Islet precursor cell (in vitro differentiated cells): ENCODE measurements around the gene PTPRG.
A peak's percentile ranks its signal among the peaks of the same experiment; 100 is the strongest.

Experiments used
- DNase-seq: peaks from one replicate; pipeline ENCODE4 v3.0.0-alpha.2; 2018

PTPRG gene

DNA sequence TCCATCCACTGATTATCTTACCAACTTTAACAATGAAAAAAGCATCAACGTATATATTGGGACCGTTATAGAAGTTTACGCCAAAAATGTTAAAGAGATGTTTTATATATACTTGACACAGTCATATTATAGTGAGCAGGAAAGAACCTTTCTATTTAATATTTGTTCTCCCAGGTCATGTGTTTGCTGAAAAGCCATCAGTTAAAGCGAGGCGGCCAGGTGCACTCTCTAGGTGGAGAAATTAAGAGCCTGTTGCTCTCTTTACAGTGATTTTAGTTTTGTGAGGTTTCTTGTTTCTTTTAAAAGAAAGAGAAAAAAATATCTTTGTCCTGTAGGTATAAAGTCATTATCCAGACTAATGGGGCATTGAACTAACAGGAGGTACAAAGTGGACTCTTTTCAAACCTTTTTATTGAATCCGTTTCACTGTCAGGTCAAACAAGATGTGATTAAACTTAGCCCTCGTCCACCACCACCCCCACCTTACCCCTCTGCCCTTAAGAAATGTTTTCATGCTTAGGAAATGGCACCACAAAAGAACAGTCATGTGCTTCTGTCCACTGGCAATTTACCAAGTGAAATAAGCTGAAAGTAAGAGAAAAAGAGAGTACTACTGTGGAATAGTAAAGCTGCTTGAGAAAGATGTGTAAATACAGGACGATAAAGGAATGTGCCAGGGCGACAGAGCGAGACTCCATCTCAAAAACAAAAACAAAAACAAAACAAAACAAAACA lies 279.9 kb downstream of the PTPRG start:
- DNase-seq = no peak

DNA sequence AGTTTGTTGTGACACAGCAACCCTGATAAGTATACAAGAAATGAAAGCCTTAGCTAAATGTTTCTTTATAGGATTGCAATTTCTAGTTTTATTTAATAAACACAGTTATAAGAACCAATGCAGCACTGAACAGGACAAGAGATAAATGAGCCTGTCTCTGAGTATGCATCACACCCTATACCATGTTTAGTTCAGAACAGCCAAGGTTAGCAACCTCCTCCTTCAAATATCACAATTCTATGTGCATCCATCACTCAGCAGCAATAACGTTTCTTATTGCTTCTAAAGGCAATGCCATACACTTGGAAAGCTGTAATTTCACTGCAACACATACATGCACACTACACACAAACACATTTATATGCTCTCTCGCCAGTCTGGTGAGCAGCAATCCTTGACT lies 280.6 kb downstream of the PTPRG start:
- no peak for DNase-seq

DNA sequence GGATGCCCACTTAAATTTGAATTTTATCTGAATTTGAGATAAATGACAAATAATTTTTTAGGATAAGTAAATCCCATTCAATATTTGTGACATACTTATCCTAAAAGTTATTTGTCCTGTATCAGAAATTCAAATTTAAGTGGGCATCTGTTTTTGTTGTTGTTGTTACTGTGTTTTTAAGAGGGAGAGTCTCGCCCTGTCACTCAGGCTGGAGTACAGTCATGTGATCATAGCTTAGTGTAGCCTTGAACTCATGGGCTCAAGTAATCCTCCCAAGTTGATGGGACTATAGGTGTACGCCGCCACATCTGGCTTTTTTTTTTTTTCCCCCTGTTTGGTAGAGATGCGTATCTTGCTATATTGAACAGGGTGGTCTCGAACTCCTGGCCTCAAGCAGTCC lies 283.0 kb downstream of the PTPRG start:
- no peak for DNase-seq

DNA sequence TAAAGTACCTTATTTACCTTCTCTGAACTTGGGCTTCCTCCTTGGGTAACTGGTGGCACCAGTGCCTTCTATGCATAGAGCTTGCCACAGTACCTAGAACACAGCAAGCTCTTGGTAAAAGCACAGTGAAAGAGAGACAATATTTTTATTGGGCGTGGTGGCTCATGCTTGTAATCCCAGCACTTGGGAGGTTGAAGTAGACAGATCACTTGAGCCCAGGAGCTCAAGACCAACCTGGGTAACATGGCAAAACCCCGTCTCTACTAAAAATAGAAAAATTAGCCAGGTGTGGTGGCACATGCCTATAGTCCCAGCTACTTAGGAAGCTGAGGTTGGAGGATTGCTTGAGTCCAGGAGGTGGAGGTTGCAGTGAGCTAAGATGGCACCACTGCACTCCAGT lies 285.1 kb downstream of the PTPRG start:
- DNase-seq = no peak

DNA sequence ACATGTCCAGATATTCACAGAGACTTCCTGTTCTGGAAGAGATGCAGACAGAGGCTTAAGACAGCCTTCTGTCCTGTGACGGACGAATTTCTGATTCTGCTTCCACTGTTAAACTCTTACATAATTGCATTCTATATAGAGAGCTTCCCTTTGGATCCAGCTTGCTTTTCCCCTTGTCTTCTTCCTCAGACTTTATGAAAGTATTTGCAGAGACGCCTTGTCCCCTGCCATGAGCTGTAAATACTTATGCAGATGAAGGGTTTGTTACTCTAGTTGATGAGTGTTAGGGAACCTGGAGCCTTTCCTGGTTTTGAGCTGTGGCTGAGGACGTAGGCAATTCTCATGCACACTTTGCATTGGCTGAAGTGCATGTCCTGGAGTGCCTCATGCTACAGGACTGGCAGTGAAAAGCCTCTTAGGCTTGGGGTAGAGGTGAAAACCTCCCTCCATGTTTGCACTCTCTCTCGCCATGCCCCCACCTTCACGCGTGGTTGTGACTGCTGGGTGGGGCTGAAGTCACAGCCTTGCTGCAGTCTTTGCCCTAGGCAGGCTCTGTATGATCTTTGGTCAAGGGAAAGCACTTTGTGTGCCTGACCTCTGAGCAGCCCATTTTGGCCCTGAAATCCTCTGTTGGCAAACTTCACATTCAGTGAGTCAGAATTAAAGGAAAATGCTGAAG lies 286.6 kb downstream of the PTPRG start:
- peak; percentile 71 for DNase-seq

DNA sequence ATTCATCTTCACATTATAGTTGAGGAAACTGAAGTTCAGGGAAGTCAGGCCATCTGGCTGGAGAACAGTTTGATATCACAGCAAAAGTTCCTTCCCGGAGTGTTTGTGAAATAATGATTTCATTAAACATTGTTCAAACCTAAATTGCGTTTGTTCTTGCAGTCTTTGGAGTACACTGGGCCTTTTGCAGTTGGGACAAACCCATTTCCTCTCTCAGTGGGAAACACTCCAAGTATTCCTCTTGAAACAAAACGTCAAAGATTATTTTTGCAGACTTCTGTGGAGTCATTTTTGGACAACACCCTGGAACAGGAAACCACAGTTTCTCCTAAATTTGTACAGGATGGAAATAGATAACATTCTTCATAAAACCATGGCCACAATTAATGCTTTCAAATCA lies 287.5 kb downstream of the PTPRG start:
- DNase-seq = no peak

DNA sequence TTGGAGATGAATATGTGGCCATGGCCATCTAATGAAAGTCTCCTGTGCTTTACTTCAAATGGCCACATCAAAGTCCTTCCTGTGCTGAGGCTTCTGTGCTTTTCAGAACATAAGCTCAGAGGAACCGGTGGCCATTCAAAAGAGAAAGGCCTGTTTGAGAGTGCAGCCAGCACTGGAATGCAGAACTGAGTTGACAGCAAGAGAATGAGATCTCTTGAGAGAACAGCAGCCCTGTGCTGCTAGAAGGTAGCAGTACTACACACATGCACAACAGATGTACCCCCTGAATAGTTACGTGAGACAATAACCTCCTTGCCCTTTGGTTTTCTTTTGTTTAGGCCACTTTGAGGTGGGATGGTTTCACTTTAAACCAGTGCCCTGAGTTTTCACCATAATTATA lies 292.5 kb downstream of the PTPRG start:
- peak; percentile 73 for DNase-seq

DNA sequence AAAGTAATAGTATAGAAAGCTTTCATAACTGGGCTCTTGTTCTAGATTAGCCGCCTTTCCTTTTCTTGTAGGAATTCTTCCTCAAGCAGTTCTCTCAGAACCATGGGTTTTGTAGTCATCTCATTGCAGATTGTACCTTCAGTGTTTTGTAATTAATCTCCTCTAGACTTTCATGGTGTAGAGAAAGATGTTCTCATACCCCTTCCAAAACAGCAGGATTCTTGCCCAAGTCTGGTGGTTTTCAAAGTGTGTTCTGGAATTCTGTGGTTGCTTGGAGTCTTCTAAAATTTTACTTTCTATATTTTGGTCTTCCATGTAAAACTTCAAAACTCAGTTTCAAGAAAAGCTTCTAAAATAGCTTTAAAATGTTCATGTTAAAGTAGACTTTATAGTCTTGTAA lies 293.8 kb downstream of the PTPRG start:
- DNase-seq = no peak

DNA sequence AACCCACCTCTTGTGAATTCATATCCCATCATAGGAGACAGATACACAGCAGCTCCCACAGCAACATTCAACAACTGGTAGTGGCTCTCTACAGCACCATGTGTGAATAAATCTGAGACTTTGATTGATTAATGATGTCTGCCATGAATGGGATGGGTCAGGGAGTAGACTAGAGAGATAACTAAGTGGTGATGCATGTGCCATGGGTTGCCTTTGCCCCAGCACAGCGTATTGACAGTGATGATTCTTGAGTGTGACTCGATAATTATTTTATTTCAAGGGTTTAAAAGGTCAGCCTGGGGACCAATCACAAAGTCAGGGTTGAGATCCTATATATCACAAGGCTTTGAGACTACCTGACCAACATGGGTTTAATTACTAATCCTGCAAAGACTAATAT lies 295.9 kb downstream of the PTPRG start:
- no peak for DNase-seq

DNA sequence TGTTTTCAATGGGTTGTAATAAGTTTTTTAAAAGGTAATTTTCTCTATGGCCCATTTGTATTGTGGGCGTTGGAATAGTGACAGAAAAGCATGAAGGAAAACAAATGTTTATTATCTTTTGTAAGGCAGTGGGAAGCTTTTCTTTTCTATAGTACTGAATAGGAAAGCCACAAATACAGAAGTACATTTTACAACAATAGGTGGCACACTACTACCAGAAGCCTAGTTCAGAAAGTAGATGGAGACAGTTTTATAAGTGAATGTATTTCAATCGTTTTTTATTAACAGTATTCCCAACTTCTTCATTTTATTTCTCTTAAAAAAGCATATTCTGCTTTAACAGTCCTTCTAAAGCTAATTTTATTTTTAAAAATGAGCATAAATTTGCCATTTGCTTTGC lies 296.7 kb downstream of the PTPRG start:
- DNase-seq = no peak

DNA sequence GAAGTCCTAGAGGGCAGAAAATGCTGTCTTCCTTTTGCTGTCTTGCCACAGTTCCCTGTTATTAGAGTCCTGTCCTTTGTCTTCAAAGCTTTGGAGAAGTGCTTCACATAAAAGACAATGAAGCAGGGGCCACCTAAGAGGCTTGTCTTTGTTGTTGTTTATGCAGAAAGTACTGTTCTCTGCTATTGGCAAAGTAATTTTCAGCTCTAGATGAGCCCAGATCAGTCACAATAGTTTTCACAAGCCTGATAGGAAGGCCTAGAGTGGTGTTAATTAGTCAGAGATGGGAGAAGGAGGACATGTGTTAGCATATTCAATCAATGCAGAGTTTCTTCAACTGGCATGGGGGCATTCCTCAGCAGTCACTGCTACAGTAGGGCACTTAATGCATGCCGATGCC lies 300.0 kb downstream of the PTPRG start:
- no peak for DNase-seq

DNA sequence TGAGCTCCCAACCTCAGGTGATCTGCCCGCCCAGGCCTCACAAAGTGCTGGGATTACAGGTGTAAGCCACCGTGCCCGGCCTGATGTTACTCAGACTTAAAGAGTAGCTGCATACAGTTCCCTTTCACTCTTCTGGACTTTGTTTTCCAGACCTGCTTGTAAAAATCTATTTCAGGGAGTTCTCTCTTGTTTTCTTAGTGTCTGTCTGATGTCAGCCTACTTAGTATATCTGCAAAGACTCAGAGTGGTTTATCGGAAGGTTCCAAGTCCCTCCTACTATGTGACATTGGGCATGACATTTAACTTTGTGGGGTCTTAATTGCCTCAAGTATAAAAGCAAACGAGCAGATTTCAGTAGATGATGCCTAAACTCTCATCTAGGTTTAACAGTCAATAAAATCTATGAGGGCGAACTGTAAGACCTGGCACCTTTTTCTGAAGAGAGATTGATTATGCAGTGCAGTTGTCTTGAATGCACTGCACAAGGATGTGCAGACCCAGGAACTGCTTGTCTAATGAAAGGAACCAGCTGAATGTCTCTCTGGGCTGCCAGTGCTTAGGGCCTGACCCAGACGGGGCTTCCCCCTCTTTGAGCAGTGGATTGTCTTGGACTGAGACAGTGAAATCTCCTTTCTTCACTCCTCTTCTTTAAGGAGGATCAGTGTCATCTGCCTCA lies 301.4 kb downstream of the PTPRG start:
- no peak for DNase-seq

DNA sequence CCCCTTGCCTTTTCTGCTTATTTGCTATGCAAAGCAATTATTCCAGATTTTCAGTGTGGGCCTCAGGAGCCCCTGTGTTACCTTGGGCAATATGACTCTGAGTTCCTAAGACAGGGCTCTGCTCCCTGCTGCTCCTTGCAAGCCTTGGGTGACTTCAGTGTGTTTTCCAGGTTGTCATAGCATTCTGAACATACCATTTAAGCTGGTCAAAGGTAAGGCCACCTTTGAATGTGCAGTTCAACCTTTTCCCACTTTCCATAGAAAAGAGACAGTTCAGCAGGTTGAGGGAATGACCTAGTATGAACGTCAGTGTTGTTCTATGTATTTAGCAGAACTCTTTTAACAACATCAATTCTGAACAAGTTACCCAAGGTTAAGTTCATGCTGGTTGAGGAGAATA lies 302.2 kb downstream of the PTPRG start:
- DNase-seq = no peak

DNA sequence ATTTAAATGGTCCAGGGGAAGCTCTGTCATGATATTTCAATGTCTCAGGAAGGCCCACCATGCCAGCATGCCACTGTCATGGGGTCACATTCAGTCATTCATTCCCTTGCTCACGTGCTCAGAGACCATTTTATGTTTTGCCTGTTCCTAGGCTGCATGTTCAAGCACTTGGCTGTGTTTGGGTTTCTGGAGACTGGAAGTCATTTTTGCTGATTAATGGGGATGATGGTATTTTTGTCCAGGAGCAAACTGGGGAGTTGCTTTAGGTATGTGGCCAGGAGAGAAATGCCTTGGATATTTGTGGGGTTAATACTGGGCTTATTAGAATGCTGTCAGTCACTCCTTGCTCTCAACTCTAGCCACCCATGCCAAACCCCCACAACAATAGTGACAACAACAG lies 303.5 kb downstream of the PTPRG start:
- DNase-seq = no peak

DNA sequence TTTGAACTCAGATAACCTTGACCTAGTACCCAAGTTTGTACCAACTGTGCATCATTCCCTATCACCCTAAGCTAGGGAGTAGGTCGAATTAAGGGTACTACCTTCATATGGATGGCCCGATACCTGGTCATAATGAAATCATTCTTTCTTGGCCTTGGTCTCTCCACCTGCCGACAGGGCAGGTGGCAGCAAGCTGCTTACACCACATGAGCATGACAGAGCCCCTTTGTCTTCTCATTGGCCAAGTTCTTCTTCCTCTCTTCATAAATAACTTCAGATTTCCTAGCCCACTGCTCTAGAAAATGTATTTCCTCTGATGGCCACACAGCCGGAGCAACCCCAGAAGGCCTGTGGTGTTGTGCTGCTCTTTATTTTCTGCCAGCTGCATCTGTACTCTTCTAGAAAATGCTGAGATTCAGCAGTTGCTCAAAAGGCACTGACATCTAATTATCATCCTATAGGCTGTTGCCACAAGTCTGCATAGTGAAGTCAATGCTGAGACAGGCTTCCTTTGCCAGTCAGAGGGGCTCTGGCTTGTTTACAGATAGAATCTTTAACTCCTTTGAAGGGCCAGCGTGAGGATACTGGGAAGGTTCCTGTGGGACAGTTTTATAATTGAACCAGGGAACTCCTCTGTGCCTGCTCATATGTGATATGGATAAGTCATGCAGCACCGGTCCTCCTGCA lies 304.2 kb downstream of the PTPRG start:
- no peak for DNase-seq

DNA sequence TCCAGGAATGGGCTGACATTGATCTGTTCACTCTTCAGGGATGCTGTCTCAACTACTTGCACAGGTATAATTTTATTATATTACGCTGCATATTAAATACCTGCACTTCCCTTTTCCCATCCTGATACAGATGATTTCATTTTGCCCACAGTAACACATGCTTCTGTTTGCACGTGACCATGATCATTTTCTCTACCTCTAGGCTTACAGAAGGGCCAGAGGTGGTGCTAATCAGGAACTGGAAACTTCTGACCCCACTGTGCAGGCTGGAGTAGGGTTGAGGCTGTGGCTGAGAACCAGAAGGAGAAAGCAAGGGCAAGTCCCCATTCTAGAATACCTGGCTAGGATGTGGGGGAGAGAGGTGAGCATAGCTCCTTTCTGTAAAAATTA lies 304.8 kb downstream of the PTPRG start:
- no peak for DNase-seq

DNA sequence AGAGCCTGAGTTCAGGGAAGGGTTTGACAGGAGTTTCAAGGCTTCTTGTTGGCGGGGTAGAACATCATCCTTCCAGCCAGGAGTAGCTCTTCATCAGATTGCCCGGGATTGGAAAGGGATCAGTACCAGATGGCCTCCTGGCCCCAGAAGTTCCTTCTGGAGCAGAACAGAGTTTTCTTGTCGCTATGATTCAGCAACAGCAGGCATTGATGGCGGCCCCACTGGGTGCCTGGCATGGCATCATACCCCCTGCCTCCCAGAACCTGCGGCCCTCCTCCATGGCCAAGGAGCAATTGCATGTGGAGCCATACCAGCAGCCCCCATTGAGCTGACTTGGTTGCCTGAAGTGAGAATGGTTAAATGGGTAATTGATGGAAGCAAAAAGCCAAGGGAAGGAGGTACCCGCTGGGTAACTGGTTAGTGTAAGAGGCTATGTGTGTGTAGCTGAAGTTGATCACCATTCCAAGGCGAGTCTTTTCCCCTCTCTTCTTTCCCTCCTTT lies 305.6 kb downstream of the PTPRG start:
- DNase-seq = no peak

DNA sequence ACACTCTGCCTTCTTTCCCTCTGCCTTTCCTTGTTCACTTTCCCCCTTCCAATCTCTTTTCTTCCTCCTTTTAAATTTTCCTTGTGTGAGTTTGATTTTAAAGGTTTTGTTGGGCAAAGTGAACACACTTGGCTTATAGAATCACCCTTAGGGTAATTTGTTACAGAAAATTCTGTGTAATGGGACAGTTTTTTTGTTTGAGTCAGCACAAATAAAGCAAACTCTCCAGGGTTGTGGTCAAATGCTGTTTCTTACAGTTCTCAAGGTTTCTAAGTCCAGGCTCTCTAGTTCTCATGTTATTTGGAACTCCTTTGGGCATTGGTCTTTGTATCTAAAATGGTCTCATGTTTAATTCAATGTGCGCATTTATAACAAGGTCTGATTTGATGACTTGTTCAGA lies 307.1 kb downstream of the PTPRG start:
- no peak for DNase-seq

DNA sequence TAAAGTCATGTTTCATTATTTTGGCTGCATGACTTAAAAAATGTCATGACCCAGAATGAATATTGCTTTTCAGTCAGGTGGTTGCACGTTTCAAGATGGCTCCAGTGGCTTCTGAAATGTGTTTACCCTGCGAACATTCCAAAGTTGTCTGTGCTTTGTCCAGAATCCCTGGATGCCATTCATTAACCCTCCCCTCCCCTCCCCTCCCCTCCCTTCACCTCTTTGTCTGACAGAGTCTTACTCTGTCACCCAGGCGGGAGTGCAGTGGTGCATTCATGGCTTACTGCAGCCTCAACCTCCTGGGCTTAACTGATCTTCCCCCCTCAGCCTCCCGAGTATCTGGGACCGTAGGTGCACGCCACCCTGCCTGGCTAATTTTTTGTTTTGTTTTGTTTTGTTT lies 308.0 kb downstream of the PTPRG start:
- peak; percentile 75 for DNase-seq

DNA sequence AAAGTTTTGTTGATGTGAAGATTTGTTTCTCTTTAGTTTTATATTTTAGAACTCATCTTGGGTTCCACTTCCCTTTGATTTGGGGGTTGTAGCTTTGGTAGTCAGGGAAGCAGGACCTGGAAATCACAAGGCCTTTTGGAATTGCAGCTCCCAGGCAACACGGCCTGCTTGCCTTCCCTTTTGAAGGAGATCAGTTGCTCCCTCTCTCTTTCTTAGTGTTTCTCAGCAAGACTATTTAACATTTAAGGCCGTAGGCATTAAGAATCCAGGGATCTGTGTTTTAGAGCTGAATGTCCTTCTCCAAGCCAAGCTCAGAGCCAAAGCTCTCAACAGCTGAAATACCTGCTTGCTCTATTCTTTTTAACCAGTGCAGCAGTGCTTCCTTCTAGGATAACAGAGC lies 310.3 kb downstream of the PTPRG start:
- DNase-seq = no peak

DNA sequence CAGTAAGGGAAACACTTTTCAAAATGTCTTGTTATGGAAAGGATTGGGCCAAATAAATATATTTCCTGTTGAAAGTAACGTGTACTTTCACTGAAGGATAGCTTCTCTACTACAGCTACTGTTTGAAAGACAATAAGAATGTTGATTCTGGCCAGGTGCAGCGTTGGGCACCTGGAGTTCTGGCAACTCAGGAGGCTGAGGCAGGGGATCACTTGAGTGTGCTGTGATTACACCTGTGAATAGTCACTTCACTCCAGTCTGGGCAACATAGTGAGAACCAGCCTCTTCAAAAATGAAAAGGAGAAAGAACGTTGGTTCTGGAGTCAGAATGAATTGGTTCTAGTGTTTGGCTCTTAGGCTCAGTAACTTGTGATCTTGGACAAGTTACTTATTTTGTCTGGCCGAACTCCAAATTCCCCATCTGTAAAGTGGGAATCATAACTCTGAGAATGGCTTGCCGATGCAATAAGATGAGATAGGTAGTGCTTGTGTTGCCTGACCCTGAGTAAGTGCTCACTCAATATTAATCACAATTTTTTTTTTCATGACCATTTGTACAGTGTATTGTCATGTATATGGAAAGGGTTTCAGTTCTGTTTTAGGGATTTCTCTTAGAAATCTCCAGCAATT lies 310.8 kb downstream of the PTPRG start:
- DNase-seq = no peak

DNA sequence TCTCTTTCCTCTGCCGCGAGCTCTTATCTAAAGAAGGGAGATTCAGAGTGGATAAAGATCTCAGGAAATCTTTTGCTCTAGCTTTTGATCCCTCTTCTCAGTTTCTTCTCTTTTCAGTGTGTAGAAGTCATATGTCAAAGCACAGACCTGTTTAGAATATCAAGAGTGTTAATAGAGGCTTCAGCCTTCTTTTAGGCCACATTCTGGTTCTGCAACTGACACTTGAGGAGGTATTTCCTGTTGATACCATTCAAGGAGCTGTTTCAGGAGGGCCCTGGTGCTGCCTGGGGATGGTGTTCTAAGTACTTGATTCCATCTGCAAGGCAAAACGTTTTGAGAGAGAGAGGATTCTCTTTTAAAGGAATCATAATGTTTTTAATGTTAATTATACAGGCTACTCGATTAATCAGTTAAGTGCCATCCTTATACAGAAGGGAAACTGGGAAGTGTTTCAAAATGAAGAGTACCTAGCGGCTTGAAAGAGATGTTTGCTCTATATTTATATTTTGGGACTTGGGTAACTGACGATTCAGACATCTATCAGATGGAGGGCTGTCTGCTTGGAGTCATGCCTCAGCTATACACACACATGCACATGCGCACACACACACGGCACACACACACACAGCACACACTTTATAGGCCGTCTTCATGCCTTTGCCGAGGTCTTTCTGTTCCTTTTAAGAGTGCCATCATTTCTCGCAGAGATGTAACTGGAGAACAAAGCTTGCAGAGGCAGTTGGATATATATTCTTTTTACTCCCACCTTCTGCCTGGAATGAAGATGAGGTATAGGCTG lies 313.9 kb downstream of the PTPRG start:
- DNase-seq = peak; percentile 77
